GM19395 (cell line): ENCODE data around the gene UBAP2L.
"Not testable (repeated sequence)": the region's sequence is repeated elsewhere in the genome, so short reads cannot be mapped to it uniquely, and the experiment has no call there.

Source experiments
- ATAC-seq: cut with Tn5 transposase; IDR thresholded peaks from one replicate; pipeline ENCODE4 v1.9.1; 2021; ENCODE audit warnings: mild to moderate bottlenecking, moderate library complexity; ENCODE audit not compliant: unreplicated experiment

UBAP2L gene

DNA sequence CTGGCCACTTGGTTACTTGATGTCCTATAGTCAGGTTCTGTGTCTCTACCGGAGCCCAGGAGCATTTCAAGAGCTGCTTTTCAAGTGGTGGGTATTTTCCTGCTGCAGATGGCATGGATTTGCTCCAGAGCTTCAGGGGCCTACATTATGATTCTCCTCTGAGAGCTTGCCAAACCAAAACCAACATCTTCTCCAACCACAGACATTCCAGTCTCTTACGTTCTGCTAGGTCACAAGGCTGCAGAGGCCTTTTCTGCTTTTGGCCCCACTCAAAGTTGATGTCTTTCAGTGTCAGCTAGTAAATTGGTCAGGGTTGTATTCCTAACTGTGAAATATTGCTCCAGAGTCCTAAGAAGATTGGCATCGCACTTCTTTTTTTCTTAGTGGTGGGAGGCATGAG, 85.4 kb downstream of the UBAP2L start:
- ATAC-seq: no peak

DNA sequence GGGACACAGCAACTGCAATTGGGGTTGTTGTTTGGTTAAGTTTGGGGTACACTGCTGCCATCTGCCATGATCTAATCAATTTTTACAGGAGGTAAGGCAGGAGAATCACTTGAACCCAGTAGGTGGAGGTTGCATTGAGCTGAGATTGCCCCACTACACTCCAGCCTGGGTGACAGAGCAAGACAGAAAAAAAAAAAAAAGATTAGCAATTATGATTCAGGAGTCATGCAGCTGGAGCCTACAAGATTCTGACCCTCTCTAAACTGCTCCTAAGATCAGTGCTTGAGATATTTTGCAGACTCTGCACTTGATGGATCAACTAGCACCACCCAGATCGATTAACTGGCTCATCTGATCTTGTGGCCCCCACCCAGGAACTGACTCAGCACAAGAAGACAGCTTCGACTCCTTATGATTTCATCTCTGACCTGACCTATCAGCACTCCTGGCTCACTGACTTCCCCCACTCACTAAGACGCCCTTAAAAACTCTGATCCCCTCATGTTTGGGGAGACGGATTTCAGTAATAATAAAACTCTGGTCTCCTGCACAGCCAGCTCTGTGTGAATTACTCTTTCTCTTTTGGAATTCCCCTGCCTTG, 87.0 kb downstream of the UBAP2L start:
- ATAC-seq: not testable (repeated sequence)

DNA sequence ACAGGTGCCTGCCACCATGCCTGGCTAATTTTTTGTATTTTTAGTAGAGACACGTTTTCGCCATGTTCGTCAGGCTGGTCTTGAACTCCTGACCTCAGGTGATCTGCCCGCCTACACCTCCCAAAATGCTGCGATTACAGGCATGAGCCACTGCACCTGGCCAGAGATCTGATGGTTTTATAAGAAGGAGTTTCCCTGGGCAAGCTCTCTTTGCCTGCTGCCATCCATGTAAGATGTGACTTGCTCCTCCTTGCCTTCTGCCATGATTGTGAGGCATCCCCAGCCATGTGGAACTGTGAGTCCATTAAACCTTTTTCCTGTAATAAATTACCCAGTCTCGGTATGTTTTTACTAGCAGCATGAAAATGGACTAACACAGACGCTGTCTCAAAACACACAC, 88.4 kb downstream of the UBAP2L start:
- ATAC-seq: not testable (repeated sequence)

DNA sequence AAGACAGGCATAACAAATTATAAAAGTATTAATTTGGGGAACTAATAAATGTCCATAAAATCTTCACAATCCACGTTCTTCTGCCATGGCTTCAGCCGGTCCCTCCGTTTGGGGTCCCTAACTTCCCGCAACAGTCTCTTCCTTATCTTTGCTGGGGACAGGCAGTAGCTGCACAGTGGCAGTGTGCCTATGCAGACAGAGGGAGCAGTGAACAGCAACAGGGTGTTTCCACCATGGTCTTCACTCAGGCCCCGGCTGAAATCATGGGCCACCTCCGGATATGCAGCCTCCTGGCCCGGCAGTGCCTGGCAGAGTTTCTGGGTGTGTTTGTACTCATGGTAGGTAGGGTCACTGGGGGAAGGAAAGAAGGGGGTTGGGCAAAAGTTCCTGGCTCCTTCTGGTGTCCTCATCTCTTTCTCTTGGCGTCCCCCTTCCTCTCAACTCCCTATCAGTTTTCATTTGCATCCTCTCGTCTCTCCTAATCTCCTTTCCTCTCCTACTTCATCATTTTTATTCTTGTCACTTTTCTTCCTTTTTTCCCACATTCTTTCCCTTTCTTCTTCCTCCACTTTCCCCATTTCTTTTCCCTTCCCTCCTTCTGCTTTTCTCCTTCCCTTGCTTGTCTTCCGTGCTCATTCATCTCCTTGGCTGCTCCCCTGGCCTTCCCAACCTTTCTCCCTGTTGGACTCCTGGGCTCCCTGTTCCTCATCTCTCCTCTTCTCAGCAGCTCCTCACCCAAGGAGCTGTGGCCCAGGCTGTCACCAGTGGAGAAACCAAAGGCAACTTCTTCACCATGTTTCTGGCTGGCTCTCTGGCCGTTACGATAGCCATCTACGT, 91.7 kb downstream of the UBAP2L start:
- ATAC-seq: not testable (repeated sequence)

DNA sequence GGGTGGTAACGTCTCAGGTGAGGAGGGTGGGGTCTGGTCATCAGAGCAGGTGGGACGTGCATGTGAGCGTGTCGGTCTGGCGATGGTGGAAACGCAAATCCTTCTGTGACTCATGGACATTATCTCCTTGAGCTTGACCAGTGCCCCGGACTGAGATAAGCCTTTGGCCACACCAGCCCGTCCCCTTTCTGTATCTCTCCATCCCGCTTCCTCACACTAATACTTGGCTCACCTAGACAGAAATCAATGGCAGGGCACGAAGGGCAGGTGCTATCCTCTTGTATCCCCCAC, 92.3 kb downstream of the UBAP2L start:
- ATAC-seq: no peak

DNA sequence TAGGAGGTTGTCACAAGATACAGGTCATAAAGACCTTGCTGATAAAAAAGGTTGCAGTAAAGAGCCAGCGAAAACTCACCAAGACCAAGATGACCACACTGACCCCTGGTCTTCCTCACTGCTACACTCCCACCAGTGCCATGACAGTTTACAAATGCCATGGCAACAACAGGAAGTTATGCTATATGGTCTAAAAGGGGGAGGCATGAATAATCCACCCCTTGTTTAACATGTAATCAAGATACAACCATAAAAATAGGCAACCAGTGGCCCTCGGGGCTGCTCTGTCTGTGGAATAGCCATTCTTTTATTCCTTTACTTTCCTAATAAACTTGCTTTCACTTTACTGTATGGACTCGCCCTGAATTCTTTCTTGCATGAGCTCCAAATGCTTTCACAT, 93.5 kb downstream of the UBAP2L start:
- ATAC-seq: not testable (repeated sequence)

DNA sequence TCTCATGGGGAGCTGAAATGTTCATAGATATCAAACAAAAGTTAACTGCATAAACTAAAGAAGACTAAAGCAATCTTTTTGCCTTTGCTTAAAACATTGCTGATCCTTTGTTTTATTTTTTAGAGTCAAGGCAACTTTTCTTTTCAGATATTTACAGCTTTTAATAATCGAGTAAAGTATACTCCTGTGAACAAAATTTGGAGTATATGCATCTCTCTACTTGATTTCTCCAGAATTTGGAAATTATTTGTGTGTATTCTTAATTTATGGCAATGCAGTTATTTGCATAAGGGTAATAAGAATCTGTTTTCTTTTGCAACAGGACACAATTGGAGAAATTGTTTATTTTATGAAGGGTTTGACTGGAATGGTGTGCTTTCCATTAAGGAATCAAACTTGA, 95.9 kb downstream of the UBAP2L start:
- ATAC-seq: no peak

DNA sequence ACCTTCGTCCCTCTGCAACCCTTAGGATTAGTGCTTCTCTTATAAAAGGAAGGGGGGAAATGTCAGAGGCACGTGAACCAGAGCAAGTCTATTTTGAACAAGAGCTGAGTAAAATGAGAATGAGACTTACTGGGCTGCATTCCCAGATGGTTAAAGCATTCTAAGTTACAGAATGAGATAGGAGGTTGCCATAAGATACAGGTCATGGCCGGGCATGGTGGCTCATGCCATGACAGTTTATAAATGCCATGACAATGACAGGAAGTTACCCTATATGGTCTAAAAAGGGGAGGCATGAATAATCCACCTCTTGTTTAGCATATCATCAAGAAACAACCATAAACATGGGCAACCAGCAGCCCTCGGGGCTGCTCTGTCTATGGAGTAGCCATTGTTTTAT, 97.6 kb downstream of the UBAP2L start:
- no peak for ATAC-seq
